ENCODE measurements around the gene UTP20. TPM values are rescaled to one million over a fixed set of nuclear protein-coding genes. Genes with fewer than 3 reads are reported as not detected.

UTP20 gene

Small RNA genes lying within 50 kb of the gene (small RNA-seq; reads per million reads assigned to genes)
- gene RNU6-1068P (ENCODE audit: low read depth) (not detected), gene RPS27P23 (ENCODE audit: low read depth) (not detected)

All from mesenchymal stem cell (in vitro differentiated cells and primary cell).